AG09319 (cell line): ENCODE measurements around the gene NPEPL1.

Experiments
- DNase-seq: peaks from one replicate; pipeline ENCODE4 v3.0.0-alpha.2; 2010; ENCODE audit warnings: low read depth; ENCODE audit errors: extremely low read depth
- TF ChIP-seq, protein P1 (sequence below): IDR thresholded peaks from 2 replicates; pipeline ENCODE4 v1.5.1; 2011; ENCODE audit warnings: low read depth, mild to moderate bottlenecking, inconsistent platforms, low read length, moderate library complexity

NPEPL1 gene

DNA sequence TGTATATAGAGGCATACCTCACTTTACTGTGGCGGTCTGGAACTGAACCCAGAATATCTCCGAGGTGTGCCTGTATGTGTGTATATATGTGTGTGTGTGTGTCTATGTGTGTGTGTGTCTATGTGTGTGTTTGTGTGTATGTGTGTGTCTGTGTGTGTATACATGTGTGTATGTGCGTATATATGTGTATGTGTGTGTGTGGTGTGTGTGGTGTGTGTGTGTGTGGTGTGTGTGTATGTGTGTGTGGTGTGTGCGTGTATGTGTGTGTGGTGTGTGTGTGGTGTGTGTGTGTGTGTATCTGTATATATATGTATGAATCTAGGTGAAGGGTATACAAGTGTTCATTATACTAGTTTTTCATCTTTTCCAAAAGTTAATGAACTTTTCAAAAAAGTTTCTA, 4.2 kb upstream of the NPEPL1 start:
- TF ChIP-seq, protein P1, sequence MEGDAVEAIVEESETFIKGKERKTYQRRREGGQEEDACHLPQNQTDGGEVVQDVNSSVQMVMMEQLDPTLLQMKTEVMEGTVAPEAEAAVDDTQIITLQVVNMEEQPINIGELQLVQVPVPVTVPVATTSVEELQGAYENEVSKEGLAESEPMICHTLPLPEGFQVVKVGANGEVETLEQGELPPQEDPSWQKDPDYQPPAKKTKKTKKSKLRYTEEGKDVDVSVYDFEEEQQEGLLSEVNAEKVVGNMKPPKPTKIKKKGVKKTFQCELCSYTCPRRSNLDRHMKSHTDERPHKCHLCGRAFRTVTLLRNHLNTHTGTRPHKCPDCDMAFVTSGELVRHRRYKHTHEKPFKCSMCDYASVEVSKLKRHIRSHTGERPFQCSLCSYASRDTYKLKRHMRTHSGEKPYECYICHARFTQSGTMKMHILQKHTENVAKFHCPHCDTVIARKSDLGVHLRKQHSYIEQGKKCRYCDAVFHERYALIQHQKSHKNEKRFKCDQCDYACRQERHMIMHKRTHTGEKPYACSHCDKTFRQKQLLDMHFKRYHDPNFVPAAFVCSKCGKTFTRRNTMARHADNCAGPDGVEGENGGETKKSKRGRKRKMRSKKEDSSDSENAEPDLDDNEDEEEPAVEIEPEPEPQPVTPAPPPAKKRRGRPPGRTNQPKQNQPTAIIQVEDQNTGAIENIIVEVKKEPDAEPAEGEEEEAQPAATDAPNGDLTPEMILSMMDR: no peak

DNA sequence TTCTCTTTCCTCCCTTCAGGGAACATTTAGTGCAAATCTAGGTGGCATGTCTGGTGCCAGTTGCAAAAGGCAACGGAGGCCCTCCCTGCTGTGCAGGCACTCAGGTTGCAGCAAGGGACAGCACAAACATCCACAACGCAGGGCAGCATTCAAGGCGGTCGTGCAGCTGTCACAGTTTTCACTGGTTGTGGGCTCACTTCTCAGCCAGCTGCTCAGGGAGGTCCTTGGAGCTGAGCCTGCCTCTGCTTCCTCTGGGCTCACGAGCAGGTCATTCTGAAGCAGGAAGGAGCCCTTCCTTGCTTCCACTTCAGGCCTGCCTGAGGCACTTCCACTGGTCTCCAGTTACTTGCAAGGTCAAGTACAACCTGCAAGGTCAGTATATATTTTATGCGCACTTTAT, 3.8 kb upstream of the NPEPL1 start:
- no peak for DNase-seq
- TF ChIP-seq, protein P1: no peak

More for the DNA sequence above, 4.2 kb upstream of the NPEPL1 start:
- DNase-seq: no peak

GRCh38 chr20:58690396-58691135, 2.0 kb upstream of the NPEPL1 start:
- DNase-seq: no peak
- TF ChIP-seq, protein P1: no peak

DNA sequence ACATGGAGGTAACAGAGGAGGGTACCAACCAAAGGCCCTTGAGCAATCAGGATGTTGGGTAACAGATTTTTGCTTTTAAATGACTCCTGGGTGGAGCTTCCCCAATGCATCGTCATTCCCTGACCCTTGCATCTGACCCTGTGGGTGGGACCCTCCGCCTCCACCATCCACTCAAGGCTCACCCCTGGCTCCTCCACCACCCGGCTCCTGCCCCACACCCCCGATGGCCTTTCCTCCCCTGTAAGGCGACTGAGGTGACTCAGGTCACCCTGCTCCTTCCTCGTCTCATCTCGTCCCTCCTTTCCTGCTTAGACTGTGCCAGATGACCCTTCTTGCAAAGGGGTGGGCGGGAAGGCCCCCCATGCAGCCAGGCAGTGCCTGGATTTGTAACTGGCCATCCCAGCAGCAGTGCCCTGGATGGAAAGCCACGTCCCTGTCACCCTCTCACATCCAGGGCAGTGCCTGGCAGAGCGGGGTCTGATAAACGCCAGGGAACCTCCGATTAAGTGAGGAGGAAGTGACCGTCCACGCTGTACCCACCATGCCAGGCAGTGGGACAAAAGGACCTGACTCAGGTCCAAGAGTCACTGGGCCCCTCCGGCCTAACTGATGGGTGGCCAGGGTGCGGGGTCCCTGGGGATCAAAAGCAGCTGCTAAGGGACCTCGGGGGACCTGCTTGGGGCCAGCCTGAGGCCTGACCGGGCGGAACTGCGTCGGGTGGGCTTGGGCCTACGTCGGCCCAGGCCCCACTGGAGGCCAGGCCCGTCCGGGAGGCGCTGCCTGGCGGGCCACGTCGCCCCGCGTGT, 624 bp upstream of the NPEPL1 start:
- DNase-seq: no peak
- TF ChIP-seq, protein P1: no peak

GRCh38 chr20:58693226-58694006, 816 bp downstream of the NPEPL1 start:
- DNase-seq: no peak
- TF ChIP-seq, protein P1: no peak

DNA sequence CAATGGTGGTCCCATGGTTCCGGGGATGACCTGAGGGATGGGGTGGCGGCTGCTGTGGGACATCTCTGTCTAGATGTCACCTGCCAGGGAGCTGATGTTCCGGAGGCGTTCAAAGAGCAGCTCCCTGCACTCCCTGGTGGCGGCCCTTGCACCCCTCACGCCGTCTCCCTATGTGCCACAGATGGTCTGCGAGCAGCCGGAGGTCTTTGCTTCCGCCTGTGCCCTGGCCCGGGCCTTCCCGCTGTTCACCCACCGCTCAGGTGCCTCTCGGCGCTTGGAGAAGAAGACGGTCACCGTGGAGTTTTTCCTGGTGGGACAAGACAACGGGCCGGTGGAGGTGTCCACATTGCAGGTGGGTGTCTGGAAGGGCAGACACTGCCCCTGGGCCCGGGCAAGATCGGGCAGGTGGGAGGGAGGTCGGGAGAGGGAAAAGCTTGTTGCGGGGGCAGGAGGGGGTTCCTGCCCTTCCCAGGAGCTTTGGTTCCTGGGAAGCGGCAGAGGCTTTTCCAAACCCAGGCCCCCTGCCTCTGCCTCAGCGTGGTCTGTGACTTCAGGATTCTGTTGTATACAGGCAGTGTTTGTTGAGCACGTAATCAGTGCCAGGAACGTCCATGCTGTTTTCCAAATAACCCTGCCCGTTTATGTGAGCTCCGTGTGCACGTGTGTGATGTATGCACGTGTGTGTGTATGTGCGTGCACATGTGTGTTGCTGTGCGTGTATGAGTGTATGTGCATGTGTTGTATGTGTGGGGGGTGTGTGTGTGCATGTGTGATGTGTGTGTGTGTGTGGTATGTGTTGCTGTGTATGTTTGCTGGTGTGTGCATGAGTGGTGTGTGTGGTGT, 1.9 kb downstream of the NPEPL1 start:
- TF ChIP-seq, protein P1: no peak
- no peak for DNase-seq
